Upper lobe of left lung (tissue), 4 donors: ENCODE measurements around the gene PGS1.

Experiments used
- POLR2AphosphoS5 ChIP-seq, 2 donors: sonication (generic); formaldehyde crosslinking; IDR thresholded peaks; one replicate each; pipeline ENCODE4 v1.5.1; 2017; ENCODE audit warnings: antibody characterized with exemption in 2 of 2
- TF ChIP-seq, protein P1 (sequence below), 6 experiments: fragments of 450-650 bp in 4 of 6; fragments of 200-600 bp in 2 of 6; sonication (generic) in 2 of 6; IDR thresholded peaks; one replicate each; pipeline ENCODE4 v1.5.1; 2016 to 2019; ENCODE audit warnings: antibody characterized with exemption in 6 of 6

DNA sequence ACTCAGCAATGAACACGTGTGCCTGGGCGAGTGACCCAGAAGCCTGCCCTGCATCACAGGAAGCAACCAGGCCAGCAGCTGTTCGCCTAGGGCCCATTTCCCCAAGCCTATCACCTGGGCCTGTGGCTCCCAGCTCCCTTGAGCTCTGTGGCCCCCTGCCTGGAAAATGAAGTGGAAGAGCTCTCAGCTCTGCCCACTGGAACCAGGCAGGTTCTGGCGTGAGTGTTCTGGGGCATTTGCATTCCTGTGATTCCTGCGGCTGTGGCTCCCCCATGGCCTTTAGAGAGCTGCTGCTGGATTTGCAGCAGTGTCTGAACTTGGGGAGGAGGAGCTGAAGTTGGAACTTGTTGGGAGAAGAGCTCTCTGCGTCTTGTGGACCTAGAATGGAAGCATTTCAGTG, 22.8 kb downstream of the PGS1 start:
- TF ChIP-seq, protein P1, sequence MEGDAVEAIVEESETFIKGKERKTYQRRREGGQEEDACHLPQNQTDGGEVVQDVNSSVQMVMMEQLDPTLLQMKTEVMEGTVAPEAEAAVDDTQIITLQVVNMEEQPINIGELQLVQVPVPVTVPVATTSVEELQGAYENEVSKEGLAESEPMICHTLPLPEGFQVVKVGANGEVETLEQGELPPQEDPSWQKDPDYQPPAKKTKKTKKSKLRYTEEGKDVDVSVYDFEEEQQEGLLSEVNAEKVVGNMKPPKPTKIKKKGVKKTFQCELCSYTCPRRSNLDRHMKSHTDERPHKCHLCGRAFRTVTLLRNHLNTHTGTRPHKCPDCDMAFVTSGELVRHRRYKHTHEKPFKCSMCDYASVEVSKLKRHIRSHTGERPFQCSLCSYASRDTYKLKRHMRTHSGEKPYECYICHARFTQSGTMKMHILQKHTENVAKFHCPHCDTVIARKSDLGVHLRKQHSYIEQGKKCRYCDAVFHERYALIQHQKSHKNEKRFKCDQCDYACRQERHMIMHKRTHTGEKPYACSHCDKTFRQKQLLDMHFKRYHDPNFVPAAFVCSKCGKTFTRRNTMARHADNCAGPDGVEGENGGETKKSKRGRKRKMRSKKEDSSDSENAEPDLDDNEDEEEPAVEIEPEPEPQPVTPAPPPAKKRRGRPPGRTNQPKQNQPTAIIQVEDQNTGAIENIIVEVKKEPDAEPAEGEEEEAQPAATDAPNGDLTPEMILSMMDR (IDR thresholded peaks at IDR 0.05) = no peak
- TF ChIP-seq POLR2AphosphoS5 (IDR thresholded peaks at IDR 0.05) = no peak
